ENCODE measurements around the gene RANBP9. TPM values are rescaled to one million over a fixed set of nuclear protein-coding genes. Genes with fewer than 3 reads are reported as not detected.

The RANBP9 gene
- total and polyA plus RNA-seq, 9 of the 15 experiments (the other 6 are each of a cell fraction or from before 2014, with no cell fraction given) = 27.5 to 130 (median 61.5) TPM

GRCh38 chr6:13710552-13711323 is 897 bp downstream of the RANBP9 start (continued):
- TF ChIP-seq, protein P1, sequence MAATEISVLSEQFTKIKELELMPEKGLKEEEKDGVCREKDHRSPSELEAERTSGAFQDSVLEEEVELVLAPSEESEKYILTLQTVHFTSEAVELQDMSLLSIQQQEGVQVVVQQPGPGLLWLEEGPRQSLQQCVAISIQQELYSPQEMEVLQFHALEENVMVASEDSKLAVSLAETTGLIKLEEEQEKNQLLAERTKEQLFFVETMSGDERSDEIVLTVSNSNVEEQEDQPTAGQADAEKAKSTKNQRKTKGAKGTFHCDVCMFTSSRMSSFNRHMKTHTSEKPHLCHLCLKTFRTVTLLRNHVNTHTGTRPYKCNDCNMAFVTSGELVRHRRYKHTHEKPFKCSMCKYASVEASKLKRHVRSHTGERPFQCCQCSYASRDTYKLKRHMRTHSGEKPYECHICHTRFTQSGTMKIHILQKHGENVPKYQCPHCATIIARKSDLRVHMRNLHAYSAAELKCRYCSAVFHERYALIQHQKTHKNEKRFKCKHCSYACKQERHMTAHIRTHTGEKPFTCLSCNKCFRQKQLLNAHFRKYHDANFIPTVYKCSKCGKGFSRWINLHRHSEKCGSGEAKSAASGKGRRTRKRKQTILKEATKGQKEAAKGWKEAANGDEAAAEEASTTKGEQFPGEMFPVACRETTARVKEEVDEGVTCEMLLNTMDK (IDR thresholded peaks at IDR 0.05; ENCODE audit: borderline replicate concordance, insufficient read depth, low read depth, low read length, poor library complexity, severe bottlenecking) = no peak
- TF ChIP-seq PRPF4 (IDR thresholded peaks at IDR 0.05; ENCODE audit: insufficient read depth, low read depth, low read length, poor library complexity, severe bottlenecking) (no peak), ZNF133 (CRISPR knock-in tag; IDR thresholded peaks at IDR 0.05) (no peak), ZHX1 (conservative IDR thresholded peaks at IDR 0.05; ENCODE audit: low read length) (no peak), ZNF830 (CRISPR knock-in tag; IDR thresholded peaks at IDR 0.05) (no peak), MBD1 (CRISPR knock-in tag; IDR thresholded peaks at IDR 0.05) (no peak), KDM4B (IDR thresholded peaks at IDR 0.05; ENCODE audit: borderline replicate concordance in 2 of 2, low read depth in 1 of 2) (peak in 1 of 2 experiments; percentile 58; a peak in 1 of 4 replicates), PHTF2 (CRISPR knock-in tag; IDR thresholded peaks at IDR 0.05) (no peak), SLC30A9 (CRISPR knock-in tag; IDR thresholded peaks at IDR 0.05) (no peak), EP400 (IDR thresholded peaks at IDR 0.05) (peak; percentile 62)
- TF ChIP-seq, protein P2, sequence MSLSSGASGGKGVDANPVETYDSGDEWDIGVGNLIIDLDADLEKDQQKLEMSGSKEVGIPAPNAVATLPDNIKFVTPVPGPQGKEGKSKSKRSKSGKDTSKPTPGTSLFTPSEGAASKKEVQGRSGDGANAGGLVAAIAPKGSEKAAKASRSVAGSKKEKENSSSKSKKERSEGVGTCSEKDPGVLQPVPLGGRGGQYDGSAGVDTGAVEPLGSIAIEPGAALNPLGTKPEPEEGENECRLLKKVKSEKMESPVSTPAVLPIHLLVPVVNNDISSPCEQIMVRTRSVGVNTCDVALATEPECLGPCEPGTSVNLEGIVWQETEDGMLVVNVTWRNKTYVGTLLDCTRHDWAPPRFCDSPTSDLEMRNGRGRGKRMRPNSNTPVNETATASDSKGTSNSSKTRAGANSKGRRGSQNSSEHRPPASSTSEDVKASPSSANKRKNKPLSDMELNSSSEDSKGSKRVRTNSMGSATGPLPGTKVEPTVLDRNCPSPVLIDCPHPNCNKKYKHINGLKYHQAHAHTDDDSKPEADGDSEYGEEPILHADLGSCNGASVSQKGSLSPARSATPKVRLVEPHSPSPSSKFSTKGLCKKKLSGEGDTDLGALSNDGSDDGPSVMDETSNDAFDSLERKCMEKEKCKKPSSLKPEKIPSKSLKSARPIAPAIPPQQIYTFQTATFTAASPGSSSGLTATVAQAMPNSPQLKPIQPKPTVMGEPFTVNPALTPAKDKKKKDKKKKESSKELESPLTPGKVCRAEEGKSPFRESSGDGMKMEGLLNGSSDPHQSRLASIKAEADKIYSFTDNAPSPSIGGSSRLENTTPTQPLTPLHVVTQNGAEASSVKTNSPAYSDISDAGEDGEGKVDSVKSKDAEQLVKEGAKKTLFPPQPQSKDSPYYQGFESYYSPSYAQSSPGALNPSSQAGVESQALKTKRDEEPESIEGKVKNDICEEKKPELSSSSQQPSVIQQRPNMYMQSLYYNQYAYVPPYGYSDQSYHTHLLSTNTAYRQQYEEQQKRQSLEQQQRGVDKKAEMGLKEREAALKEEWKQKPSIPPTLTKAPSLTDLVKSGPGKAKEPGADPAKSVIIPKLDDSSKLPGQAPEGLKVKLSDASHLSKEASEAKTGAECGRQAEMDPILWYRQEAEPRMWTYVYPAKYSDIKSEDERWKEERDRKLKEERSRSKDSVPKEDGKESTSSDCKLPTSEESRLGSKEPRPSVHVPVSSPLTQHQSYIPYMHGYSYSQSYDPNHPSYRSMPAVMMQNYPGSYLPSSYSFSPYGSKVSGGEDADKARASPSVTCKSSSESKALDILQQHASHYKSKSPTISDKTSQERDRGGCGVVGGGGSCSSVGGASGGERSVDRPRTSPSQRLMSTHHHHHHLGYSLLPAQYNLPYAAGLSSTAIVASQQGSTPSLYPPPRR (CRISPR knock-in tag; IDR thresholded peaks at IDR 0.05; ENCODE audit: borderline replicate concordance) = peak; percentile 80; the same call in 1 of the 2 replicates
- TF ChIP-seq, protein P3, sequence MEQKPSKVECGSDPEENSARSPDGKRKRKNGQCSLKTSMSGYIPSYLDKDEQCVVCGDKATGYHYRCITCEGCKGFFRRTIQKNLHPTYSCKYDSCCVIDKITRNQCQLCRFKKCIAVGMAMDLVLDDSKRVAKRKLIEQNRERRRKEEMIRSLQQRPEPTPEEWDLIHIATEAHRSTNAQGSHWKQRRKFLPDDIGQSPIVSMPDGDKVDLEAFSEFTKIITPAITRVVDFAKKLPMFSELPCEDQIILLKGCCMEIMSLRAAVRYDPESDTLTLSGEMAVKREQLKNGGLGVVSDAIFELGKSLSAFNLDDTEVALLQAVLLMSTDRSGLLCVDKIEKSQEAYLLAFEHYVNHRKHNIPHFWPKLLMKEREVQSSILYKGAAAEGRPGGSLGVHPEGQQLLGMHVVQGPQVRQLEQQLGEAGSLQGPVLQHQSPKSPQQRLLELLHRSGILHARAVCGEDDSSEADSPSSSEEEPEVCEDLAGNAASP (IDR thresholded peaks at IDR 0.05) = no peak

Data from K562 (cell line).